Glomerular visceral epithelial cell (primary cell): ENCODE data around the gene UBE2J2.
A peak's percentile ranks its signal among the peaks of the same experiment; 100 is the strongest.

Experiments used
- DNase-seq: peaks from one replicate; pipeline ENCODE4 v3.0.0-alpha.2; 2016; ENCODE audit errors: extremely low spot score

Gene UBE2J2

GRCh38 chr1:1309251-1310108, 35.8 kb upstream of the UBE2J2 start:
- peak; percentile 22 for DNase-seq

GRCh38 chr1:1308756-1309250, 35.1 kb upstream of the UBE2J2 start:
- DNase-seq: no peak

GRCh38 chr1:1307923-1308755, 34.5 kb upstream of the UBE2J2 start, which contains the start of the genes ACAP3 and PUSL1:
Gene ACAP3 (minus strand): TSS chr1:1307930. CDS start chr1:1307815, 115 bp downstream.
Gene PUSL1 (plus strand): TSS chr1:1308597. CDS start chr1:1308644, 47 bp downstream.
- peak; percentile 92 for DNase-seq

GRCh38 chr1:1307261-1307922, 33.7 kb upstream of the UBE2J2 start:
- peak; percentile 60 for DNase-seq

- DNase-seq: no peak
These were observed 33.1 kb upstream of the UBE2J2 start for GRCh38 chr1:1306661-1307260.

GRCh38 chr1:1306070-1306660, 32.5 kb upstream of the UBE2J2 start:
- peak; percentile 44 for DNase-seq

- peak; percentile 88 for DNase-seq
These were observed 31.8 kb upstream of the UBE2J2 start for GRCh38 chr1:1305300-1306069.

- peak; percentile 83 for DNase-seq
These were observed 31.0 kb upstream of the UBE2J2 start for GRCh38 chr1:1304331-1305299.

GRCh38 chr1:1303736-1304135, 30.1 kb upstream of the UBE2J2 start:
- DNase-seq: no peak

- no peak for DNase-seq
These were observed 29.4 kb upstream of the UBE2J2 start for GRCh38 chr1:1302951-1303509.

- DNase-seq: no peak
These were observed 28.4 kb upstream of the UBE2J2 start for GRCh38 chr1:1302006-1302430.

- DNase-seq: no peak
These were observed 26.7 kb upstream of the UBE2J2 start for GRCh38 chr1:1300352-1300739.

GRCh38 chr1:1299686-1300351, 26.2 kb upstream of the UBE2J2 start:
- DNase-seq: no peak

GRCh38 chr1:1298861-1299685, 25.4 kb upstream of the UBE2J2 start:
- DNase-seq: no peak

GRCh38 chr1:1297802-1298424, 24.3 kb upstream of the UBE2J2 start:
- no peak for DNase-seq
